A549 (cell line): ENCODE results near the gene OR6N1.

Source experiments
- CBX2 ChIP-seq: fragments of 200-600 bp; sonication (generic); IDR thresholded peaks from 2 replicates; pipeline ENCODE4 v1.6.1; 2016; ENCODE audit warnings: low read depth, mild to moderate bottlenecking, borderline replicate concordance
- CHD2 ChIP-seq: fragments of 150-350 bp; IDR thresholded peaks from 2 replicates; pipeline ENCODE4 v1.6.1; 2014; ENCODE audit warnings: low read length; ENCODE audit not compliant: partially characterized antibody
- EP300 ChIP-seq, 2 experiments: fragments of >200 bp; sonication (Bioruptor Twin); formaldehyde crosslinking; IDR thresholded peaks; 2 replicates in 1 of 2; 3 replicates in 1 of 2; pipeline ENCODE4 v1.6.1; 2016 to 2017
- NFE2L2 ChIP-seq: fragments of 150-350 bp; conservative IDR thresholded peaks from 2 replicates; pipeline ENCODE4 v1.6.1; 2014; ENCODE audit warnings: low read length
- TF ChIP-seq, protein P1 (sequence below): fragments of >200 bp; sonication (Bioruptor Twin); formaldehyde crosslinking; IDR thresholded peaks from 3 replicates; pipeline ENCODE4 v1.5.1; 2016

DNA sequence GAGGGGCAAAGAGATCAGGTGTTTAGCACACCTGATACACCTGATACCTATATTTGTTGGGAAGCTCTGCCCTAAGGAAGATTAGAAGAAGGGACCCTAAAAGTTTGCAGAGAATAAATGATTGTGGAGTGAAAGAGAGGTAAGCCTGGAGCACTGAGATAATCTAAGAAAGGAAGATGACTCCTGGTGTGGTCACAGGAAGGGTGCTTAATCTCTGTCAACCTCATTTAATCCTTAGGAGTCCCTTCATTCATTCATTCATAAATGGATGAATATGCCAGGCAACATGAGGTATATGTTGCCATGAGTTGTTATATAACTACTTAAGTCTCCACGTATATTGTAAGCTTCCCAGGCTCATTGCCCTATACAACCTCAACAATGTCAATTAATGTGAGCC lies 43.0 kb upstream of the OR6N1 start:
- TF ChIP-seq, protein P1, sequence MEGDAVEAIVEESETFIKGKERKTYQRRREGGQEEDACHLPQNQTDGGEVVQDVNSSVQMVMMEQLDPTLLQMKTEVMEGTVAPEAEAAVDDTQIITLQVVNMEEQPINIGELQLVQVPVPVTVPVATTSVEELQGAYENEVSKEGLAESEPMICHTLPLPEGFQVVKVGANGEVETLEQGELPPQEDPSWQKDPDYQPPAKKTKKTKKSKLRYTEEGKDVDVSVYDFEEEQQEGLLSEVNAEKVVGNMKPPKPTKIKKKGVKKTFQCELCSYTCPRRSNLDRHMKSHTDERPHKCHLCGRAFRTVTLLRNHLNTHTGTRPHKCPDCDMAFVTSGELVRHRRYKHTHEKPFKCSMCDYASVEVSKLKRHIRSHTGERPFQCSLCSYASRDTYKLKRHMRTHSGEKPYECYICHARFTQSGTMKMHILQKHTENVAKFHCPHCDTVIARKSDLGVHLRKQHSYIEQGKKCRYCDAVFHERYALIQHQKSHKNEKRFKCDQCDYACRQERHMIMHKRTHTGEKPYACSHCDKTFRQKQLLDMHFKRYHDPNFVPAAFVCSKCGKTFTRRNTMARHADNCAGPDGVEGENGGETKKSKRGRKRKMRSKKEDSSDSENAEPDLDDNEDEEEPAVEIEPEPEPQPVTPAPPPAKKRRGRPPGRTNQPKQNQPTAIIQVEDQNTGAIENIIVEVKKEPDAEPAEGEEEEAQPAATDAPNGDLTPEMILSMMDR, result no peak
- TF ChIP-seq NFE2L2, result no peak
- no peak for TF ChIP-seq CBX2
- TF ChIP-seq CHD2, result no peak
- no peak for TF ChIP-seq EP300 (IDR thresholded peaks at IDR 0.05)
